OCI-LY7 (cell line): ENCODE results near the gene RHOT2. TPM values are rescaled to one million over a fixed set of nuclear protein-coding genes. Genes with fewer than 3 reads are reported as not detected.
"Not testable (repeated sequence)": the region's sequence is repeated elsewhere in the genome, so short reads cannot be mapped to it uniquely, and the experiment has no call there.

ENCODE experiments used
- BruUV-seq: library from RNA; stranded (reverse); fragments of 400-500 nt; replicated peaks from 2 replicates; lab custom pipeline; 2021; lab: Mats Ljungman, UMichigan
- CTCF ChIA-PET: fragments of 300-600 bp; sonication (Branson Sonifier 250); formaldehyde crosslinking; loops from one replicate; lab custom pipeline; 2022; ENCODE audit warnings: antibody characterized with exemption; ENCODE audit not compliant: unreplicated experiment; lab: Charles Lee
- POLR2A ChIA-PET: fragments of 300-600 bp; sonication (Branson Sonifier 250); formaldehyde crosslinking; loops from one replicate; lab custom pipeline; 2022; ENCODE audit warnings: antibody characterized with exemption; lab: Charles Lee
- DNase-seq: peaks from one replicate; pipeline ENCODE4 v3.0.0-alpha.2; 2015; ENCODE audit warnings: low spot score
- H2AFZ ChIP-seq: fragments of 200-600 bp; sonication (generic), shearing (Covaris generic); 2 replicates; pipeline ENCODE4 v1.6.1; 2014; ENCODE audit warnings: mild to moderate bottlenecking, antibody characterized with exemption, low read length, moderate library complexity
- H3K27ac ChIP-seq: fragments of 200-600 bp; sonication (generic); 2 replicates; pipeline ENCODE4 v1.5.1; 2014; ENCODE audit warnings: mixed run types, low read depth, mild to moderate bottlenecking, moderate library complexity, low read length, inconsistent platforms; ENCODE audit not compliant: poor library complexity, severe bottlenecking
- H3K36me3 ChIP-seq: fragments of 200-600 bp; sonication (generic); 2 replicates; pipeline ENCODE4 v1.6.1; 2014; ENCODE audit warnings: mild to moderate bottlenecking, antibody characterized with exemption, low read length, moderate library complexity, mixed read lengths; ENCODE audit not compliant: insufficient read depth
- H3K4me1 ChIP-seq: fragments of 200-600 bp; sonication (generic); 2 replicates; pipeline ENCODE4 v1.5.1; 2014; ENCODE audit warnings: mild to moderate bottlenecking, low read length; ENCODE audit not compliant: insufficient read depth, poor library complexity, severe bottlenecking
- H3K4me2 ChIP-seq: fragments of 200-600 bp; sonication (generic); 2 replicates; pipeline ENCODE4 v1.6.1; 2014; ENCODE audit warnings: mild to moderate bottlenecking, low read length
- H3K4me3 ChIP-seq: fragments of 200-600 bp; sonication (generic); 2 replicates; pipeline ENCODE4 v1.5.1; 2014; ENCODE audit warnings: mild to moderate bottlenecking, low read depth, low read length; ENCODE audit not compliant: poor library complexity, severe bottlenecking
- H3K79me2 ChIP-seq: fragments of 200-600 bp; sonication (generic); 2 replicates; pipeline ENCODE4 v1.6.1; 2016; ENCODE audit warnings: low read depth, mild to moderate bottlenecking, low read length, moderate library complexity, mixed read lengths; ENCODE audit not compliant: insufficient read depth
- H3K9me2 ChIP-seq: fragments of 200-600 bp; sonication (generic); 2 replicates; pipeline ENCODE4 v1.6.1; 2016; ENCODE audit warnings: mild to moderate bottlenecking, low read length, mixed read lengths; ENCODE audit not compliant: insufficient read depth
- H3K9me3 ChIP-seq: fragments of 200-600 bp; sonication (generic); 2 replicates; pipeline ENCODE4 v1.6.1; 2014; ENCODE audit warnings: mild to moderate bottlenecking, mixed run types, low read length, mixed read lengths
- H4K20me1 ChIP-seq: fragments of 200-600 bp; sonication (generic); 2 replicates; pipeline ENCODE4 v1.6.1; 2014; ENCODE audit warnings: mild to moderate bottlenecking, antibody characterized with exemption, low read length, moderate library complexity, mixed read lengths; ENCODE audit not compliant: insufficient read depth
- EZH2phosphoT487 ChIP-seq: fragments of 200-600 bp; sonication (generic); IDR thresholded peaks from 2 replicates; pipeline ENCODE4 v1.6.1; 2018; ENCODE audit warnings: low read depth, borderline replicate concordance, mild to moderate bottlenecking, mixed run types, antibody characterized with exemption, low read length, moderate library complexity, mixed read lengths
- intact Hi-C: fragments of 100-400 bp; cut with micrococcal nuclease; formaldehyde crosslinking; loops from one replicate; pipeline ENCODE4 v1.10.0; 2022; ENCODE audit not compliant: unreplicated experiment
- total RNA-seq, 2 experiments: library from RNA; depleted of rRNA in 1 of 2; stranded (reverse); fragments of >200 nt in 1 of 2; shearing (Covaris generic) in 1 of 2; gene quantifications; 2 replicates each; pipeline ENCODE4 v1.2.3, GENCODE V29; 2014 to 2022
- TF ChIP-seq, protein P1 (sequence below): fragments of 200-600 bp; sonication (generic); conservative IDR thresholded peaks from 2 replicates; pipeline ENCODE4 v1.5.1; 2014; ENCODE audit warnings: mild to moderate bottlenecking, antibody characterized with exemption, low read length, moderate library complexity, mixed read lengths

Gene RHOT2
- total RNA-seq, 2 experiments from 2014 or later, result 133 to 136 TPM

DNA sequence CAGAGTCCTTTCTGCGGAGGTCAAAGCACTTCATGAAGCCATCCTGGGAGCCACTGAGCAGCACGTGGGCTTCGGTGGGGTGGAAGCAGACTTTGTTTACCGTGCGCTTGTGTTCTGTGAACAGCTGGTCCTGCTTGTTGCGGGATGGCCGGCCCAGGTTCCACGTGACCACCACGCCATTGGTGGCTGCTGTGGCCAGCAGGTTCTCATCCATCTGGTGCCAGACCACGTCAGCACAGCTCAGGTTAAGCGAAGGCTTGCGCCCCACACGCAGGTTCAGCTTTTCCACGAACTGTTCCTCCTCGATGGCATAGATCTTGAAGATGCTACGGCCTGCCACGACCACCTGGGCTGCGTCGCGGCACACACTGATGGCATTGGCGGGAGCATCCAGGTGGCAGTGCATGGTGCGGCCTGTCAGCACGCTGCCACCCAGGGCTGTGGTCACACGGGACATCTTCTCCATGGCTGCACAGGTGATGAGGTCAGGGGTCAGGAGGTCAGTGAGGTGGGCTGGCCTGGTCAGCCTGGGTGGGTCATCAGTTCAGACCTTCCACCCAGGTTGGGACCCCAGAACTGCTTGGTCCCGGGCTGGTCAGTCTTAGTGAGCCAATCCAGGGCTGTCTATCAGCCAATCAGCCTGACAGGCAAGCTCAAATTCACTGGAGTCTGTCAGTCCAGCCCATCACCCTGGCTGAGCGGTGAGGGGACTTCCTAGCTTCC, 21.4 kb downstream of the RHOT2 start:
- Histone ChIP-seq H3K4me1 (peaks cover 24% of the 10 kb centered on the region), H3K4me2 (peak overlapping the region; percentile 91), H2AFZ (no peak overlapping the region), H3K79me2 (0 out of 2 replicates have a peak, but pooled peaks cover 8% of the 10 kb centered on the region), H3K9me3 (no peaks in the 10 kb centered on the region), H3K9me2 (no peaks in the 10 kb centered on the region), H3K27ac (peak overlapping the region; percentile 29), H3K4me3 (peak overlapping the region; percentile 97), H3K36me3 (peaks cover 20% of the 10 kb centered on the region), H4K20me1 (no peaks in the 10 kb centered on the region)
- POLR2A ChIA-PET, result no interaction called here
- no peak for DNase-seq
- TF ChIP-seq, protein P1, sequence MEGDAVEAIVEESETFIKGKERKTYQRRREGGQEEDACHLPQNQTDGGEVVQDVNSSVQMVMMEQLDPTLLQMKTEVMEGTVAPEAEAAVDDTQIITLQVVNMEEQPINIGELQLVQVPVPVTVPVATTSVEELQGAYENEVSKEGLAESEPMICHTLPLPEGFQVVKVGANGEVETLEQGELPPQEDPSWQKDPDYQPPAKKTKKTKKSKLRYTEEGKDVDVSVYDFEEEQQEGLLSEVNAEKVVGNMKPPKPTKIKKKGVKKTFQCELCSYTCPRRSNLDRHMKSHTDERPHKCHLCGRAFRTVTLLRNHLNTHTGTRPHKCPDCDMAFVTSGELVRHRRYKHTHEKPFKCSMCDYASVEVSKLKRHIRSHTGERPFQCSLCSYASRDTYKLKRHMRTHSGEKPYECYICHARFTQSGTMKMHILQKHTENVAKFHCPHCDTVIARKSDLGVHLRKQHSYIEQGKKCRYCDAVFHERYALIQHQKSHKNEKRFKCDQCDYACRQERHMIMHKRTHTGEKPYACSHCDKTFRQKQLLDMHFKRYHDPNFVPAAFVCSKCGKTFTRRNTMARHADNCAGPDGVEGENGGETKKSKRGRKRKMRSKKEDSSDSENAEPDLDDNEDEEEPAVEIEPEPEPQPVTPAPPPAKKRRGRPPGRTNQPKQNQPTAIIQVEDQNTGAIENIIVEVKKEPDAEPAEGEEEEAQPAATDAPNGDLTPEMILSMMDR, result no peak
- TF ChIP-seq EZH2phosphoT487, result no peak
- no TSS peak for BruUV-seq
- intact Hi-C loops, result no loop called here
- CTCF ChIA-PET, result interaction anchor here (0.9 kb wide), 1 partner anchor 9 kb away, joined by 4 read pairs; the partner anchor contains the start of gene STUB1

DNA sequence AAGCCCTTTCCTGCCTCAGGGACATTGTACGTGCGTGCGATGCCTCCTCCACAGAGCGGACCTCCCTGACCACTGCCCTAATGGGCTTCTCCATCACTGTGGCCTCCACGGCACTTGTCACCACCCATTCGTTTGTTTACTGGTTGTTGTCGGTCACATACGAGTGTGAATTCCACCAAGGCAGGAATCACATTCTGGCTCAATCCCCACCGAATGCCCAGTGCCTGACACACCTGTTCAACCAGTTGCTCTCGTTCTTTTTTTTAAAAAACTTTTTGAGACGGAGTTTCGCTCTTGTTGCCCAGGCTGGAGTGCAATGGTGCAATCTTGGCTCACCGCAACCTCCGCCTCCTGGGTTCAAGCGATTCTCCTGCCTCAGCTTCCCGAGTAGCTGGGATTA, 23.3 kb downstream of the RHOT2 start:
- H2AFZ ChIP-seq, POLR2A ChIA-PET: not testable (repeated sequence)

DNA sequence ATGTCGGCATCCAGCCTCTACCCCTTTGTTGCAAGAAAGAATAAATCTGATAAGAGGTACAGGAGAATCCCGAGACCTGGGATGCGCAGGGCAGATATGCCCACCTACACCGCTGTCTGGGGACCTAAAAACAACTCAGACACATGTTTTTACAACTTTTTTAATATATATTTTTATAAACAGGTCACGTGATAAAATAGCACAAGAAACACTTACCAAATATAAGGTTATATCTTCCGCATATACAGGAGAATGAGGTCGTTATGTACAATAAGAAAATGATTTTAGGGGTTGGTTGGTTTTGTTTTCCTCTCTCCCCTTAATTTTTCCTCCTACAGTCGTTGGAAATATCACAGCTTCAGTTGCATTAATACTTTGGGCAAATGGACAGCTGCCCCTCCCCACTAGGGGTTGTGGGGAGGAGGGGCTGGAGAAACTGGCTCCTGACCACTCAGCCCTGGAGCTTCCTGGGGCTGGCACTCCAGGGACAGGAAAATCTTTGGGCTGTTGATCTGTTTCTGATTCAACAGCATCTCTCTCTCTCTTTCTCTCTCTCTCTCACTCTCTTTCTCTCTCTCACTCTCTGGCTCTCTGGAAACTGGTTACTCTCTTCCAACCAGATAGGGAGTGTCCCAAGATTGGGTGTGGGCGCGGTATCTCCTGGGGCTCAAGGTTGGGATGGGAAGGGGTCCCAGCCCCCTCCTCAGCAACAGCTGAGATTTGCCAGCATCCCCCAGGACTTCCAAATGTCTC, 24.6 kb downstream of the RHOT2 start:
- intact Hi-C loops, result no loop called here
- no peaks in the 10 kb centered on the region; the same call in 1 of the 2 replicates for H3K36me3 ChIP-seq
- H3K79me2 ChIP-seq, result 0 out of 2 replicates have a peak, but pooled peaks cover 8% of the 10 kb centered on the region
- no peak for DNase-seq
- H4K20me1 ChIP-seq, result no peaks in the 10 kb centered on the region
- no peak for TF ChIP-seq EZH2phosphoT487
- TF ChIP-seq, protein P1, result no peak
- no peaks in the 10 kb centered on the region for H3K9me3 ChIP-seq
- H3K27ac ChIP-seq, result no peak overlapping the region
- ChIA-PET POLR2A (no interaction called here), CTCF (interaction anchor here (0.5 kb wide), 1 partner anchor 20 kb away, joined by 4 read pairs; no protein-coding TSS in a partner anchor)
- H2AFZ ChIP-seq, result no peak overlapping the region
- peaks cover 27% of the 10 kb centered on the region for H3K4me1 ChIP-seq
- H3K4me2 ChIP-seq, result no peak overlapping the region
- BruUV-seq, result no TSS peak
- H3K9me2 ChIP-seq, result no peaks in the 10 kb centered on the region
- H3K4me3 ChIP-seq, result no peak overlapping the region

More for the DNA sequence above, 23.3 kb downstream of the RHOT2 start:
- H3K4me3 ChIP-seq, H3K9me3 ChIP-seq, CTCF ChIA-PET, H3K27ac ChIP-seq, H3K4me2 ChIP-seq, BruUV-seq, H3K79me2 ChIP-seq, DNase-seq, H4K20me1 ChIP-seq, intact Hi-C loops, H3K9me2 ChIP-seq: not testable (repeated sequence)
- peaks cover 10% of the 10 kb centered on the region for H3K36me3 ChIP-seq
- peaks cover 27% of the 10 kb centered on the region for H3K4me1 ChIP-seq
